GM12875 (cell line): Measurements from ENCODE around the gene HLCS.

ENCODE experiments used
- H3K4me3 ChIP-seq: one replicate; pipeline ENCODE4 v1.5.1; 2011; ENCODE audit warnings: low read depth, low read length, control low read depth
- TF ChIP-seq, protein P1 (sequence below): IDR thresholded peaks from 2 replicates; pipeline ENCODE4 v1.5.1; 2011; ENCODE audit warnings: low read depth, mild to moderate bottlenecking, control low read depth, inconsistent platforms, low read length, moderate library complexity, borderline replicate concordance; ENCODE audit not compliant: insufficient read depth

HLCS gene

GRCh38 chr21:36980280-36981048 is 14.0 kb upstream of the HLCS start:
- peak overlapping the region; percentile 57 for H3K4me3 ChIP-seq
- TF ChIP-seq, protein P1, sequence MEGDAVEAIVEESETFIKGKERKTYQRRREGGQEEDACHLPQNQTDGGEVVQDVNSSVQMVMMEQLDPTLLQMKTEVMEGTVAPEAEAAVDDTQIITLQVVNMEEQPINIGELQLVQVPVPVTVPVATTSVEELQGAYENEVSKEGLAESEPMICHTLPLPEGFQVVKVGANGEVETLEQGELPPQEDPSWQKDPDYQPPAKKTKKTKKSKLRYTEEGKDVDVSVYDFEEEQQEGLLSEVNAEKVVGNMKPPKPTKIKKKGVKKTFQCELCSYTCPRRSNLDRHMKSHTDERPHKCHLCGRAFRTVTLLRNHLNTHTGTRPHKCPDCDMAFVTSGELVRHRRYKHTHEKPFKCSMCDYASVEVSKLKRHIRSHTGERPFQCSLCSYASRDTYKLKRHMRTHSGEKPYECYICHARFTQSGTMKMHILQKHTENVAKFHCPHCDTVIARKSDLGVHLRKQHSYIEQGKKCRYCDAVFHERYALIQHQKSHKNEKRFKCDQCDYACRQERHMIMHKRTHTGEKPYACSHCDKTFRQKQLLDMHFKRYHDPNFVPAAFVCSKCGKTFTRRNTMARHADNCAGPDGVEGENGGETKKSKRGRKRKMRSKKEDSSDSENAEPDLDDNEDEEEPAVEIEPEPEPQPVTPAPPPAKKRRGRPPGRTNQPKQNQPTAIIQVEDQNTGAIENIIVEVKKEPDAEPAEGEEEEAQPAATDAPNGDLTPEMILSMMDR = no peak

GRCh38 chr21:36976882-36977651 is 10.6 kb upstream of the HLCS start:
- H3K4me3 ChIP-seq = no peak overlapping the region
- TF ChIP-seq, protein P1 = peak; percentile 53; the same call in 1 of the 2 replicates

DNA sequence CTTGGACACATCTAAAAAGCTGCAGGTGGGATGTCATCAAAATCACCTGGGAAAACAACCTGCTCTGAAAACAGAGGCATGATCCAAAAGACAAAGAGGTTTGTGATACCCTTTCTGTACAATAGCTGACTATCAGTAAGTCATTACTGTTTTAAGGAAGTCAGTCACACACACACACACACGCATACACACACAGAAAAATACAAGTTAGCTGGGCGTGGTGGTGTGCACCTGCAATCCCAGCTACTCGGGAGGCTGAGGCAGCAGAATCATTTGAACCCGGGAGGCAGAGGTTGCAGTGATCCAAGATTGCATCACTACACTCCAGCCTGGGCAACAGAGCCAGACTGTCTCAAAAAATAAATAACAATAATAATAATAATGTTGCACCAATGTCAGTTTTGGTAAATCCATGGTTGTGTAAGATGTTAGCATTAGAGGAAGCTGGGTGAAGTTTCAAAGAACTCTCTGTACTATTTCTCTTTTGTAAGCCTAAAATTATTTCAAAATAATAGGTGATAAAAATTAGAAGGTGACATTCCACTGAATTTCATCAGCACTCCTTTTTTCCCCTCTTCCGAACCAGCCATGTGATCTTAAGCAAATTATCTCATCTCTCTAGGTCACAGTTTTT is 9.9 kb upstream of the HLCS start:
- no peak overlapping the region for H3K4me3 ChIP-seq
- TF ChIP-seq, protein P1 = no peak

DNA sequence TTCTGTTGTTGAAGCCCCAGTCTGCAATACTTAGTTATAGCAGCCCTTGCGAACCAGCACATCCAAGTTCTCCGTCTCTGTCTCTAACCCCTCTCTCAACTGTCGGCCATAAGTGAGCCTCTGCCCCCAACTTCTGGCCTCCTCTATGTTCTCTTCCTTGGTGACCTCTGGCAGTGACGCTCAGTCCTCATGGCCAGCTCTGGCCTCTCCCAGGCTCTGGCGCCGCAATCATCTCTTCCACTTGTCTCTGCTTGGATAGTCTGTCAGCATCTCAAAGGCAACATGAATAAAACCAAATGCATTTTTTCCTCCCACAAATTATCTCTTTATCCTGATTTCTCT is 8.4 kb upstream of the HLCS start:
- TF ChIP-seq, protein P1 = no peak
- H3K4me3 ChIP-seq = no peak overlapping the region

GRCh38 chr21:36973986-36974850 is 7.7 kb upstream of the HLCS start:
- TF ChIP-seq, protein P1 = no peak
- no peak overlapping the region for H3K4me3 ChIP-seq

GRCh38 chr21:36968976-36969375 is 2.5 kb upstream of the HLCS start:
- TF ChIP-seq, protein P1 = no peak
- H3K4me3 ChIP-seq = no peak overlapping the region
